ENCODE data around the gene GGACT.
"Not testable (repeated sequence)": the region's sequence is repeated elsewhere in the genome, so short reads cannot be mapped to it uniquely, and the experiment has no call there.

Gene GGACT

GRCh38 chr13:100529666-100530377, 58.8 kb downstream of the GGACT start:
- no peak for DNase-seq (ENCODE audit: low read depth in 2 of 2)

- DNase-seq (ENCODE audit: low read depth in 2 of 2) = no peak
Observed at GRCh38 chr13:100528820-100529219, 59.8 kb downstream of the GGACT start.

- DNase-seq (ENCODE audit: low read depth in 2 of 2) = no peak
Observed at GRCh38 chr13:100528353-100528752, 60.2 kb downstream of the GGACT start.

GRCh38 chr13:100527644-100528043, 60.9 kb downstream of the GGACT start:
- no peak for DNase-seq (ENCODE audit: low read depth in 2 of 2)

- no peak for DNase-seq (ENCODE audit: low read depth in 2 of 2)
Observed at GRCh38 chr13:100526318-100527000, 62.1 kb downstream of the GGACT start.

GRCh38 chr13:100525453-100526317, 62.9 kb downstream of the GGACT start:
- no peak for DNase-seq (ENCODE audit: low read depth in 2 of 2)

GRCh38 chr13:100524688-100525087, 63.9 kb downstream of the GGACT start:
- not testable (repeated sequence) for DNase-seq (ENCODE audit: low read depth in 2 of 2)

DNA sequence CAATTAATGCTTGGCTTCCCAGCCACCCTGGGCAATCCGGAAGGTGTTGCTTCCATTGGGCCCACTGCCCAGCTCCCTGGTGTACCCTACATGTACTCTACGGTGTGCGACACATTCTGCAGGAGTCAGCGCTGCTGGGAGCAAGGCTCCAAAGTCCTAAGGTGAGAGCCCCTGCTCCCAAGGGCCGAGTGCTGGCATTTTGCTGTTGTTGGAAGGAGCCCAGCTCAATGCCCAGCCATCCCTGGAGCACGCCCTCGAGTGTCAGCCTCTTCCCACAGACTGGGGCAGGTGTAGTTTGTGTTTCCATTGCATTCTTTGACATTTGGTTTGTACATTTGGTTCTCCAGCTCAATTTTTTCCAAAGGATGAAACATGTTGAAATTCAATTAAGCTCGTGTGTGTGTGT, 64.6 kb downstream of the GGACT start:
- DNase-seq (ENCODE audit: low read depth in 2 of 2) = no peak

GRCh38 chr13:100523411-100523810, 65.2 kb downstream of the GGACT start:
- DNase-seq (ENCODE audit: low read depth in 2 of 2) = no peak

- no peak for DNase-seq (ENCODE audit: low read depth in 2 of 2)
Observed at GRCh38 chr13:100522618-100523309, 65.8 kb downstream of the GGACT start.

DNA sequence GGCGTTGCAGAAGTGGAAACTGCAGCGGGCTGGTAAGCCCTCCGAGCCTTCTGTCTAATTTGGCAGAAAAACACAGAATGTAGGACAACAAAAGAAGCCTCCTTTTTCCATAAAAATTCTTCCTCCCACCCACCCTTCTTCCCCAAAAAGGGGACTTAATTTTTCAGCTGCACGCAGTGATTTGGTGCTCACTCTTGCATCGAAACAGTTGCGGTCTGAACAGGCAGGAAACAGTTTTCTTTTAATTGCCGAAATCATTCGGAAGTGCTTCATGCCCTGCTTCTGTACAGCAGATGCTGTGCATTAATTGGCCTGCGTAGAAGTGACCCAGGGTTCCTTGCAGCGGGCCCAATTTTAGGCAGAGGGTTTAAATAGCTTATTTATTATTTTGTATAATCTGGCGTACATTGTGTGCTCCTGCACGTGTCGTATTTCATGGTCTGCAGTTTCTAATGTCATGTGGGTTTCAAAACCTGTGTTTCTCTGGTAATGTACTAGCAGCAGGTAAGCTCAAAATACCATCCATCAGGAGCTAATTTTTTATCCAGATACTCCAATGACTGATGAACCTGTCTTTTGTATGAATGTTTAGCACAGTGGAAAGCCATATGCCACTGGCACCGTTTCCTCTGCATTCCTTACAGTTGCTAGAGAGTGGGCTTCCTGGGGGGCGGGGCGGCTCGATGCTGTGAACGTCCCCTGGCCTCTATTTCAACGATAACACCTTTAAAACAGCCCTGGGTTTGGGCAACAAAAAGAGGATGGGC, 66.6 kb downstream of the GGACT start:
- no peak for DNase-seq (ENCODE audit: low read depth in 2 of 2)

DNA sequence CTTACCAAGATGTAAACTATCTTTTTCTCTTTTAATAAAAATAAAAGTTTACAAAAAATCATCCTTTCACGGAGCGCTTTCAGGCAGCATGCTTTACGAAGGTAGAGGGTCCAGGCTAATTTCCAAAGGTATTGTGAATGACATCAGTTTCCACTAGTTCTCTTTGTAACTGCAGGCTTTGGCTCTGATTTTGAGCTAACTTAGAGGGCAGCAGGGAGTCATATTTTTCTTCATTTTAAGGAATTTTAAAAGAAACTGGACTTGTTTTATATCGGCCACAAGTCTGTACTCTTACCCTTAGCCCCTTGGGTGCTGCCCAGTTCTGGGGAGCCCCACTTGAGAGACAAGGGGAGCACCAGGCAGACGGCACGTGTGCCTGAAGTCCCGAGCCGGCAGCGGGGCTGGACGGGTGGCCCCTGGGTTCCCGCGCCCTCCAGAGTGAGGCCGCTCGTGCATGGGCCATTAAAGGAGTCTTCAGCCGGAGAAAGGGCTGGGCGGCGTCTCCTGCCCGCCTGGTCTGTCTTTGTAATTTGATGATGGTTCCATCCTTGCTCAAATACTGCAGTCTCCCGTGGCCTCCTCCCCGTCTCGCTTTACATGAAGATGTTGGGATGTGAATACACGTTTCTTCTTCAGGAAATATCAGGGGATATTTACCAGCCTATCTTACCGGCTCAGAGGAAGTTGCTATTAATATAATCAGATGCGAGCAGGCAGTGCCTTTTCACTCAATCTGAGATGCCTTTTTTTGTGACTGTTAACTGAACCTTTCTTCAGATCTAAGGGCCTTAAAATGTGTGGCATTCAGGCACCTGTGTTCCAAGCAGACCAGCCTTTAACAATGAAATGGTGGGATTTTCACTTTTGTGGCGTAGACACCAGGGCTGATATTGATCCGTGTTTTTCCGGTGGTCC, 67.4 kb downstream of the GGACT start:
- no peak for DNase-seq (ENCODE audit: low read depth in 2 of 2)

GRCh38 chr13:100519626-100520025, 69.0 kb downstream of the GGACT start:
- no peak for DNase-seq (ENCODE audit: low read depth in 2 of 2)

DNA sequence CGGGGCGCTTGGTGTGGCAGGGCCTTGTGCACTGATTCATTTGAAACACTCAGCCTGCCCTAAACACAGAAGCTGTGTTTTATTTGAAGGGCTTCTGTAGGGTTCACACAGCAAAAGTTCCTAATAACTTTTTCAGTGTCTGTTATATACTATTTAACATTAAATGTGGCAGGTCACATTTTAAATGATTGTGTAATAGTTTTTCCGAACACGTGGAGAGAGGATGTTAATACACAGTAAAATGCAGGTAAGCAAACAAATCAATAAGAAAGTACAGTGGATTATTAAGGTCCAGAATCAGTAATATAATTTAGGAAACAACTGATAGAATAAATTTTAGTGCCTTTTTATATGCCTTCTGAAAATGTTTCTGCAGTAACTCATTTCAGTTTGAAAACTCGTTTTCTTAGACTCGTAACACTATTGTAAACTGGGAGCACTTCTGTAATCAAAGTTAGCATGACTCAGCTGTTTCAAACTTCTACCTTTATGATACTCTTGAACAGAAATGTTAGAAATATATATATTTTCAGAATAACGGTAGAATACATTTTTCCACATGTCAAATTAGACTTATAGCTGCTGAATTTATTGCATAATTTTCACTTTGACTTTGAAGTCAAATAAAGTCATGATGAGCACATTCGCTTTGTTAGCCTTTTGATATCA, 70.1 kb downstream of the GGACT start:
- DNase-seq (ENCODE audit: low read depth in 2 of 2) = no peak

- no peak for DNase-seq (ENCODE audit: low read depth in 2 of 2)
Observed at GRCh38 chr13:100517728-100518127, 70.9 kb downstream of the GGACT start.

- no peak for DNase-seq (ENCODE audit: low read depth in 2 of 2)
Observed at GRCh38 chr13:100517135-100517534, 71.5 kb downstream of the GGACT start.

DNA sequence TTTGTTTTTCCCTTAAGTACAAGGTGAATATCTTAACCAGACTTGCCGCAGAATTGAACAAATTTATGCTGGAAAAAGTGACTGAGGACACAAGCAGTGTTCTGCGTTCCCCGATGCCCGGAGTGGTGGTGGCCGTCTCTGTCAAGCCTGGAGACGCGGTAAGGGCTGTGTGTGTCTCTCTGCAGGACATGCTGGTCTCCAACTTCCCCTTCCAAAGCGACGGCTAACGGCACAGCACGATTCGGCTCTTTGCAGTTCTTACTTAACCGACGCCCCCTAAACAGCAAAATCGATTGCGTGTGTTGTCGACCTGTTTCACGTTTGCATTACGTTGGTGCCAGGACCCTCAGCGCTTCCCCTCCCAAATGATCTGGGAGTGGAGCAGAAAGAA, 73.2 kb downstream of the GGACT start:
- DNase-seq (ENCODE audit: low read depth in 2 of 2) = no peak

GRCh38 chr13:100514788-100515409, 73.7 kb downstream of the GGACT start:
- DNase-seq (ENCODE audit: low read depth in 2 of 2) = peak; percentile 26 to 69

Data from stimulated activated CD4-positive, alpha-beta T cell treated with anti-CD3 and anti-CD28 coated beads, Interleukin-1b, Interleukin-23, amount 100 ng/mL, for 1 hour (primary cell).